A673 (cell line): ENCODE results near the gene ZNF341. TPM values are rescaled to one million over a fixed set of nuclear protein-coding genes. Genes with fewer than 3 reads are reported as not detected.

Source experiments
- BruUV-seq: library from RNA; stranded (reverse); fragments of 400-500 nt; replicated peaks from 2 replicates; lab custom pipeline; 2021; lab: Mats Ljungman, UMichigan
- CTCF ChIA-PET: fragments of 300-600 bp; sonication (Branson Sonifier 250); formaldehyde crosslinking; loops from one replicate; lab custom pipeline; 2022; ENCODE audit warnings: antibody characterized with exemption; lab: Charles Lee
- POLR2A ChIA-PET: fragments of 300-600 bp; sonication (Branson Sonifier 250); formaldehyde crosslinking; loops from one replicate; lab custom pipeline; 2022; ENCODE audit warnings: antibody characterized with exemption; ENCODE audit not compliant: low non-redundant PET; lab: Charles Lee
- DNase-seq: peaks from one replicate; pipeline ENCODE4 v3.0.0-alpha.2; 2015; ENCODE audit warnings: low spot score
- H3K27ac ChIP-seq: fragments of 200-600 bp; sonication (generic); 2 replicates; pipeline ENCODE4 v1.5.1; 2016; ENCODE audit warnings: mixed run types, low read depth, mild to moderate bottlenecking, mixed read lengths, antibody characterized with exemption, low read length; ENCODE audit not compliant: poor library complexity, severe bottlenecking
- H3K27me3 ChIP-seq: fragments of 200-600 bp; sonication (generic); replicated peaks from 2 replicates; pipeline ENCODE4 v1.6.1; 2017; ENCODE audit warnings: mixed run types, low read depth, mild to moderate bottlenecking, mixed read lengths, antibody characterized with exemption, low read length; ENCODE audit not compliant: insufficient read depth, poor library complexity
- H3K36me3 ChIP-seq: fragments of 200-600 bp; sonication (generic); 2 replicates; pipeline ENCODE4 v1.6.1; 2016; ENCODE audit warnings: mixed run types, mild to moderate bottlenecking, mixed read lengths, antibody characterized with exemption, low read length; ENCODE audit not compliant: insufficient read depth, poor library complexity, severe bottlenecking
- H3K4me1 ChIP-seq: fragments of 200-600 bp; sonication (generic); 2 replicates; pipeline ENCODE4 v1.6.1; 2017; ENCODE audit warnings: mixed run types, mild to moderate bottlenecking, mixed read lengths, antibody characterized with exemption, low read length; ENCODE audit not compliant: insufficient read depth, poor library complexity, severe bottlenecking
- H3K4me3 ChIP-seq: fragments of 200-600 bp; sonication (generic); 2 replicates; pipeline ENCODE4 v1.5.1; 2016; ENCODE audit warnings: low read depth, mixed run types, mild to moderate bottlenecking, mixed read lengths, low read length; ENCODE audit not compliant: poor library complexity, severe bottlenecking
- H3K9me3 ChIP-seq: fragments of 200-600 bp; sonication (generic); 2 replicates; pipeline ENCODE4 v1.6.1; 2016; ENCODE audit warnings: mixed run types, low read depth, mild to moderate bottlenecking, mixed read lengths, antibody characterized with exemption, low read length; ENCODE audit not compliant: poor library complexity, severe bottlenecking
- EZH2 ChIP-seq: fragments of 200-600 bp; sonication (generic); IDR thresholded peaks from 2 replicates; pipeline ENCODE4 v1.6.1; 2017; ENCODE audit warnings: borderline replicate concordance, low read depth, mild to moderate bottlenecking, mixed read lengths, antibody characterized with exemption, low read length; ENCODE audit not compliant: poor library complexity, severe bottlenecking
- intact Hi-C: fragments of 100-400 bp; cut with micrococcal nuclease; formaldehyde crosslinking; loops from one replicate; pipeline ENCODE4 v1.10.0; 2022; ENCODE audit not compliant: unreplicated experiment
- total RNA-seq: library from RNA; stranded (reverse); gene quantifications from 2 replicates; pipeline ENCODE4 v1.2.3, GENCODE V29; 2021
- TF ChIP-seq, protein P1 (sequence below): fragments of 300-800, 200-600 bp; sonication (generic); conservative IDR thresholded peaks from 2 replicates; pipeline ENCODE4 v1.5.1; 2017; ENCODE audit warnings: low read depth, mild to moderate bottlenecking, antibody characterized with exemption, low read length, moderate library complexity, mixed read lengths

Gene ZNF341
- total RNA-seq, 1 experiment from 2014 or later = 5.0 TPM

DNA sequence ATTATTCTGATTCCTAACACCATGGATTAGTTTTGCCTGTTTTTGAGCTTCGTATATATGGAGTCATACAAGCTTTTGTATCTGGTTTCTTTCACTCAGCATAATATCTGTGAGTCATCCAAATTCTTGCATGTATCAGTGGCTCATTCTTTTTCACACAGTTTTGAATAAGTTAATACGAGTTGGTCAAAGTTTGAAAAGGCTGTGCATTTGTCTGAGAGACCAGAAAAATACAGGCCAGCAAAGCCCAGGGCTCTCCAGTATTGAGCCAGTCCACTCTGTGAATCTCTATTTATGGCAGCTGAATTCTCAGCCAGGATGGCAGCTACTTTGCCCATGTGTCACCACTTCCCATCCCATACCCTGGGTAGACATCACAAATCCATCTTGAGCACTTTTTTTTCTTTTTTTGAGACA lies 72.1 kb downstream of the ZNF341 start:
- POLR2A ChIA-PET = no interaction called here
- DNase-seq = peak; percentile 39
- TF ChIP-seq, protein P1, sequence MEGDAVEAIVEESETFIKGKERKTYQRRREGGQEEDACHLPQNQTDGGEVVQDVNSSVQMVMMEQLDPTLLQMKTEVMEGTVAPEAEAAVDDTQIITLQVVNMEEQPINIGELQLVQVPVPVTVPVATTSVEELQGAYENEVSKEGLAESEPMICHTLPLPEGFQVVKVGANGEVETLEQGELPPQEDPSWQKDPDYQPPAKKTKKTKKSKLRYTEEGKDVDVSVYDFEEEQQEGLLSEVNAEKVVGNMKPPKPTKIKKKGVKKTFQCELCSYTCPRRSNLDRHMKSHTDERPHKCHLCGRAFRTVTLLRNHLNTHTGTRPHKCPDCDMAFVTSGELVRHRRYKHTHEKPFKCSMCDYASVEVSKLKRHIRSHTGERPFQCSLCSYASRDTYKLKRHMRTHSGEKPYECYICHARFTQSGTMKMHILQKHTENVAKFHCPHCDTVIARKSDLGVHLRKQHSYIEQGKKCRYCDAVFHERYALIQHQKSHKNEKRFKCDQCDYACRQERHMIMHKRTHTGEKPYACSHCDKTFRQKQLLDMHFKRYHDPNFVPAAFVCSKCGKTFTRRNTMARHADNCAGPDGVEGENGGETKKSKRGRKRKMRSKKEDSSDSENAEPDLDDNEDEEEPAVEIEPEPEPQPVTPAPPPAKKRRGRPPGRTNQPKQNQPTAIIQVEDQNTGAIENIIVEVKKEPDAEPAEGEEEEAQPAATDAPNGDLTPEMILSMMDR = no peak
- TF ChIP-seq EZH2 = no peak
- no peaks in the 10 kb centered on the region for H3K4me1 ChIP-seq
- BruUV-seq = no TSS peak
- H3K27ac ChIP-seq = no peak overlapping the region
- no peaks in the 10 kb centered on the region for H3K36me3 ChIP-seq
- H3K4me3 ChIP-seq = no peak overlapping the region
- intact Hi-C loops = no loop called here
- no peaks in the 10 kb centered on the region for H3K9me3 ChIP-seq
- CTCF ChIA-PET = no interaction called here
- H3K27me3 ChIP-seq = no peaks in the 10 kb centered on the region

DNA sequence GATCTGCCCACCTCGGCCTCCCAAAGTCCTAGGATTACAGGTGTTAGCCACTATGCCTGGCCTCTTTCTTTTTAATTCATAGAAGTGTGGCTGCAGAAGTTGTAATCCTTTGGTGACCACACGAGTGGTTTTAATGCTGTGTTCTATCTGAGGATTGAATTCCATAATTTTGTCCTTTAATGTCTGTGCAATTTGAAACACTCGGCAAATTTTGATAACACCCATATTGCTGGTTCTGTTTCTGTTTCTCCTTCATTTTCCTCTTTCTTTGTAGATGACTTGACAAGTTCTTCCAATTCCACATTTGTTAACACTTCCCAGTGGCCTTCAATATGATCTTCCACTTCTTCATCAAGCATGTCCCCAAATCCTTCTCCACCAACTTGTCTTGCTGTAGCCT lies 76.6 kb downstream of the ZNF341 start:
- H3K27ac ChIP-seq = no peak overlapping the region
- no peak overlapping the region for H3K4me3 ChIP-seq
- H3K27me3 ChIP-seq = no peaks in the 10 kb centered on the region
- BruUV-seq = no TSS peak
- POLR2A ChIA-PET = no interaction called here
- TF ChIP-seq, protein P1 = no peak
- TF ChIP-seq EZH2 = no peak
- no peaks in the 10 kb centered on the region for H3K9me3 ChIP-seq
- no peaks in the 10 kb centered on the region for H3K36me3 ChIP-seq
- CTCF ChIA-PET = no interaction called here
- no peak for DNase-seq
- peaks cover 8% of the 10 kb centered on the region for H3K4me1 ChIP-seq
- intact Hi-C loops = no loop called here

DNA sequence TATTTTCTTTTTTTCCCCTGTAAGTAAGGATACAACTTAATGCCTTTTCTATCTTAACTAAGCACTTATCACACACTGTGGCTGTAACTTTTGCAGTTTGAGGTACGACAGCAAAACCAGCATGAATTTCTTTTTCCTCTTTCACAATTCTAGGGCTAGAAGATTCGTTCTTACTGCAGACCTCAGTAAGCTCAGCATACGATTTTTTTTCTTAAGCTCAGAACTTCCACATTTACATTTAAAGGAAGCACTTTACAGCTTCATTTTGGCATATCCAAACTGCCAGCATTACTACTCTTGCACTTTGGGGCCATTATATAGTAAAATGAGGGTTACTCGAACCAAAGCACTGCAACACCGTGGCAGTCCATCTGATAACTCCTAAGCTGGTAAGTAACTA lies 78.5 kb downstream of the ZNF341 start:
- Histone ChIP-seq H3K4me3 (no peak overlapping the region), H3K27ac (no peak overlapping the region), H3K9me3 (no peaks in the 10 kb centered on the region), H3K36me3 (no peaks in the 10 kb centered on the region), H3K4me1 (peaks cover 8% of the 10 kb centered on the region), H3K27me3 (no peaks in the 10 kb centered on the region)
- POLR2A ChIA-PET = interaction anchor here (0.5 kb wide), 1 partner anchor 195 kb away, joined by 5 read pairs; no protein-coding TSS in a partner anchor
- intact Hi-C loops = no loop called here
- no peak for DNase-seq
- TF ChIP-seq EZH2 = no peak
- TF ChIP-seq, protein P1 = no peak
- no TSS peak for BruUV-seq
- CTCF ChIA-PET = no interaction called here
